Measurements from ENCODE around the gene PLXNB3. TPM values are rescaled to one million over a fixed set of nuclear protein-coding genes. Genes with fewer than 3 reads are reported as not detected.

Gene PLXNB3
- total and polyA plus RNA-seq, 2 donors (not counting 1 experiment from before 2014, with no cell fraction given), result 0.25 TPM; not detected in 1

DNA sequence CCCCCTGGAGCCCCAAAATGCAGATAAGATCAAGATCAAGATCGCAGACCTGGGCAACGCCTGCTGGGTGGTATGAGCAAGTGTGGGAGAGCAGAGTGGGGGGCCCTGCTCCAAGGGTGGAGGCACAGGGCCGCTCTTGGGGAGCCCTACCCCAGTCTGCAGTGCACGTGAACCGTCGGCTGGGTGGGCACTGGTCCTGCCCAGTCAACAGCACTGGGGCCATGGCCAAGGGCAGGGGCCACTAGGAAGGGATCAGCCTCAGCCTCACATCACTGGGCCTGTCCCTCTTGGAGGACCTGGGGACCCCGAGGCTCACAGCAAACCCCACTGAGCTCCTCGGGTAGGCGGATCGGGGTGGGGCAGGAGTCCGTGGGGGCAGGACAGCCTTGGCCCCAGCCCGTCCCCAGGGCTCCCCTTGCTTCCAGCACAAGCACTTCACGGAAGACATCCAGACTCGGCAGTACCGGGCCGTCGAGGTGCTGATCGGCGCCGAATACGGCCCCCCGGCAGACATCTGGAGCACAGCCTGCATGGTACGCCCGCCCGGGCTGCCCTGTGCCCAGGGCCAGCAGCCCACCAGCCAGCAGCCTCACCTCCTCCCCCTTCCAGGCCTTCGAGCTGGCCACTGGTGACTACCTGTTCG lies 20.4 kb downstream of the PLXNB3 start:
- no peaks in the 10 kb centered on the region for H3K4me1 ChIP-seq (ENCODE audit: control insufficient read depth in 2 of 2, insufficient read depth in 2 of 2, low read length in 2 of 2)
- Mint-ChIP-seq H3K27me3 (peaks cover 7% of the 10 kb centered on the region), H3K9me3 (ENCODE audit: insufficient read depth) (no peaks in the 10 kb centered on the region), H3K4me3 (no peak overlapping the region), H3K4me1 (peaks cover 4% of the 10 kb centered on the region), H3K27ac (no peak overlapping the region)
- H3K9ac ChIP-seq (ENCODE audit: low read length), result no peak overlapping the region
- ChIA-PET CTCF (no interaction called here), POLR2A (no interaction called here)
- no peaks in the 10 kb centered on the region for H4K20me1 ChIP-seq (ENCODE audit: control insufficient read depth, insufficient read depth, low read length, poor library complexity, severe bottlenecking)
- H3K27me3 ChIP-seq (replicated peaks in 1 of 4; ENCODE audit: control extremely low read depth in 1 of 4, control insufficient read depth in 3 of 4, insufficient read depth in 4 of 4, low read length in 3 of 4), result no peaks in the 10 kb centered on the region
- TF ChIP-seq CTCF (IDR thresholded peaks at IDR 0.05) (no peak), EZH2 (IDR thresholded peaks at IDR 0.05; ENCODE audit: borderline replicate concordance, insufficient read depth, low read depth, low read length, poor library complexity, severe bottlenecking) (no peak)
- H3K27ac ChIP-seq (ENCODE audit: low read length in 2 of 2), result no peak overlapping the region
- no peak overlapping the region for H3K4me3 ChIP-seq (ENCODE audit: control extremely low read depth in 1 of 5, extremely low read depth in 1 of 5, insufficient read depth in 1 of 5, low read depth in 2 of 5, low read length in 4 of 5)
- no peaks in the 10 kb centered on the region for H3K9me3 ChIP-seq (ENCODE audit: control extremely low read depth in 1 of 3, control insufficient read depth in 2 of 3, insufficient read depth in 1 of 3, low read length in 2 of 3)
- ATAC-seq (ENCODE audit: low read depth) (no peak), DNase-seq (no peak)
- H3K4me2 ChIP-seq (replicated peaks; ENCODE audit: low read depth, low read length, poor library complexity, severe bottlenecking), result no peak overlapping the region
- intact Hi-C loops (cut with micrococcal nuclease), result no loop called here
- no peak overlapping the region for H2AFZ ChIP-seq (ENCODE audit: insufficient read depth, low read depth, low read length, poor library complexity, severe bottlenecking)
- H3K36me3 ChIP-seq (replicated peaks in 1 of 2; ENCODE audit: control extremely low read depth in 1 of 2, control insufficient read depth in 1 of 2, extremely low read depth in 1 of 2, insufficient read depth in 2 of 2, low read length in 1 of 2), result peaks cover 0 to 23% of the 10 kb centered on the region in 2 experiments
- H3K79me2 ChIP-seq (ENCODE audit: control insufficient read depth, insufficient read depth, low read length), result no peaks in the 10 kb centered on the region
- WGBS (ENCODE audit: insufficient coverage), result 98% methylated on average over 11 of the region's 27 CpGs

DNA sequence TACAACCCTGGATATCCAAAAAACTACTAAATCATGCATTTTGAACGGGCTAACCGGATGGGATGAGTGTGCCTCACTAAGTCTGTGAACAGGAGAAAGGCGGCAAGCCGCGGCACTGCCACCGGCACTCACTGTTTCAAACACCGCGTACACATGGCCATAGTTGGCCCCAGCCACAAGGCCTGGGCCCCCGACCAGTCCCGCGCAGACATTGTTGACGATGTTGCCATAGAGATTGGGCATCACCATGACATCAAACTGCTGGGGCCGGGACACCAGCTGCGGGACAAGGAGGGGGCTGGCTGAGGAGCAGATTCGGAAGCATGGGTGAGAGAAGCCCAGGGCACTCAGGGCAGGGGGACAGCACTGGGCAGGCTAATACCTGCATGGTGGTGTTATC lies 22.6 kb downstream of the PLXNB3 start:
- intact Hi-C loops (cut with micrococcal nuclease), result no loop called here
- ATAC-seq (ENCODE audit: low read depth) (no peak), DNase-seq (no peak)
- Mint-ChIP-seq H3K27ac (no peak overlapping the region), H3K4me3 (no peak overlapping the region), H3K9me3 (ENCODE audit: insufficient read depth) (no peaks in the 10 kb centered on the region), H3K4me1 (peaks cover 4% of the 10 kb centered on the region), H3K27me3 (no peaks in the 10 kb centered on the region)
- no peak overlapping the region for H3K4me2 ChIP-seq (replicated peaks; ENCODE audit: low read depth, low read length, poor library complexity, severe bottlenecking)
- no peak overlapping the region for H2AFZ ChIP-seq (ENCODE audit: insufficient read depth, low read depth, low read length, poor library complexity, severe bottlenecking)
- peaks cover 0 to 23% of the 10 kb centered on the region in 2 experiments for H3K36me3 ChIP-seq (replicated peaks in 1 of 2; ENCODE audit: control extremely low read depth in 1 of 2, control insufficient read depth in 1 of 2, extremely low read depth in 1 of 2, insufficient read depth in 2 of 2, low read length in 1 of 2)
- ChIA-PET POLR2A (no interaction called here), CTCF (no interaction called here)
- no peak overlapping the region for H3K4me3 ChIP-seq (ENCODE audit: control extremely low read depth in 1 of 5, extremely low read depth in 1 of 5, insufficient read depth in 1 of 5, low read depth in 2 of 5, low read length in 4 of 5)
- peaks cover 15% of the 10 kb centered on the region for H3K79me2 ChIP-seq (ENCODE audit: control insufficient read depth, insufficient read depth, low read length)
- no peaks in the 10 kb centered on the region for H3K27me3 ChIP-seq (replicated peaks in 1 of 4; ENCODE audit: control extremely low read depth in 1 of 4, control insufficient read depth in 3 of 4, insufficient read depth in 4 of 4, low read length in 3 of 4)
- TF ChIP-seq EZH2 (IDR thresholded peaks at IDR 0.05; ENCODE audit: borderline replicate concordance, insufficient read depth, low read depth, low read length, poor library complexity, severe bottlenecking) (no peak), CTCF (IDR thresholded peaks at IDR 0.05) (no peak)
- no peak overlapping the region for H3K9ac ChIP-seq (ENCODE audit: low read length)
- no peaks in the 10 kb centered on the region for H3K4me1 ChIP-seq (ENCODE audit: control insufficient read depth in 2 of 2, insufficient read depth in 2 of 2, low read length in 2 of 2)
- H3K9me3 ChIP-seq (ENCODE audit: control extremely low read depth in 1 of 3, control insufficient read depth in 2 of 3, insufficient read depth in 1 of 3, low read length in 2 of 3), result no peaks in the 10 kb centered on the region
- no peaks in the 10 kb centered on the region for H4K20me1 ChIP-seq (ENCODE audit: control insufficient read depth, insufficient read depth, low read length, poor library complexity, severe bottlenecking)
- H3K27ac ChIP-seq (ENCODE audit: low read length in 2 of 2), result no peak overlapping the region
- WGBS (ENCODE audit: insufficient coverage), result 93% methylated on average over 14 of the region's 15 CpGs

Measured in B cell (primary cell).